ENCODE measurements around the gene NCOR2.

- TF ChIP-seq CTCF (IDR thresholded peaks at IDR 0.05; ENCODE audit: control extremely low read depth in 1 of 3, insufficient read depth in 1 of 3, low read depth in 1 of 3, low read length in 3 of 3) (no peak), JUND (IDR thresholded peaks at IDR 0.05; ENCODE audit: low read length) (no peak), EGR1 (IDR thresholded peaks at IDR 0.05; ENCODE audit: borderline replicate concordance, low read depth, low read length) (no peak), POLR2AphosphoS5 (IDR thresholded peaks at IDR 0.05; ENCODE audit: low read depth, low read length) (no peak), EP300 (IDR thresholded peaks at IDR 0.05; ENCODE audit: borderline replicate concordance in 1 of 2, low read depth in 2 of 2, low read length in 2 of 2) (no peak), POLR2A (IDR thresholded peaks at IDR 0.05; ENCODE audit: control extremely low read depth in 1 of 2, low read depth in 2 of 2, low read length in 2 of 2) (no peak), ZNF274 (IDR thresholded peaks at IDR 0.05; ENCODE audit: borderline replicate concordance, extremely low read depth, low read length) (no peak), EZH2 (IDR thresholded peaks at IDR 0.05; ENCODE audit: low read depth, low read length, severe bottlenecking) (no peak), SP1 (IDR thresholded peaks at IDR 0.05; ENCODE audit: low read depth, low read length) (no peak), CTBP2 (IDR thresholded peaks at IDR 0.05; ENCODE audit: borderline replicate concordance, insufficient read depth, insufficient read length, low read length) (no peak), GTF2F1 (IDR thresholded peaks at IDR 0.05; ENCODE audit: borderline replicate concordance, low read depth, low read length) (no peak), TEAD4 (IDR thresholded peaks at IDR 0.05; ENCODE audit: low read depth, low read length) (no peak), MAX (IDR thresholded peaks at IDR 0.05) (no peak), KDM5A (IDR thresholded peaks at IDR 0.05; ENCODE audit: low read length) (no peak)
These were observed 6.7 kb upstream of the NCOR2 start for GRCh38 chr12:124573839-124574786.

Measured in H1 (cell line).